Measurements from ENCODE around the gene ERI3. TPM values are rescaled to one million over a fixed set of nuclear protein-coding genes. Genes with fewer than 3 reads are reported as not detected.

Gene ERI3
- total and polyA plus RNA-seq, 2 of the 13 experiments (the other 11 are each of a cell fraction or from before 2014, with no cell fraction given): 35.6 to 35.9 TPM

DNA sequence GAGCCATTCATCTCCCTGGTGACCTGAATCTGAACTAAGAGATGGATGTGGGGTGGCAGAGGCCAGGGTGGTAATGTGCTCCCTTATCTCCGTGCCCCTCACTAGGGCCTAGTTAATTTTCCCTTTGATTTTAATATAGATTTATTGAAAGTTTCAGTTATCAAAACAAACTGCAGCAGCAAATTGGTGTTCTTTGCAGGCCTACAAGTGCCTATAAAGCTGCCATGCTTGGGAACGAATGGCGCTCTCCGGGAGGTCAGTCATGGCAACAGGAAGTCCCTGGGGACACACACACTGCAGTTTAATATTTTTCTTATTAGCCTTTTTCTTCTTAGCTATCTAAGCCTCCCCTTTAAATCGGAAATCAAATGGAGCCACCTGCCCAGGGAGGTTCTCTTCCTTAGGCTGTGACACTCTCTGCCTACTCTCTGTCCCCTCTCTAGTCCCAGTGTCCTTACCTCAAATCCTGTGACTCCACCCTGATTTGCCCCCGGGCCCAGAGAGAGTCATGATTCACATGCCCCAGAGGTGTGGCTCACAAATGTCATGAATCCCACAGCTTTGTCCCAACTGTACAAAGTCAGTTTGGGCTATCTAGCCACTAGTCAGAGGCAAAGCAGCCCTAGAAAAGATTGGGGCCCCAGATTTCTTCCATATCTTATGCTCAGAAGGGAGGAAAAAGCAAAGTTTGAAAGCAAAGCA, 4.3 kb upstream of the ERI3 start:
- Histone ChIP-seq H4K20me1 (ENCODE audit: insufficient read depth, low read length) (no peaks in the 10 kb centered on the region), H3K9me3 (ENCODE audit: low read length) (no peaks in the 10 kb centered on the region), H3K27ac (ENCODE audit: extremely low read length, insufficient read depth, low read length) (no peak overlapping the region), H3K79me2 (ENCODE audit: insufficient read depth, low read length) (no peaks in the 10 kb centered on the region), H3K4me3 (replicated peaks in 1 of 3; ENCODE audit: insufficient read depth in 1 of 3, low read depth in 2 of 3, low read length in 3 of 3) (no peak overlapping the region), H3K4me1 (ENCODE audit: insufficient read depth, low read length) (peaks cover 11% of the 10 kb centered on the region), H3K4me2 (ENCODE audit: low read depth, low read length) (no peak overlapping the region), H2AFZ (ENCODE audit: low read length) (no peak overlapping the region), H3K27me3 (ENCODE audit: control insufficient read depth in 1 of 2, insufficient read depth in 2 of 2, low read length in 2 of 2) (peaks cover 0 to 7% of the 10 kb centered on the region in 2 experiments; a peak in 2 of 5 replicates), H3K36me3 (replicated peaks in 1 of 2; ENCODE audit: control insufficient read depth in 1 of 2, insufficient read depth in 2 of 2, low read length in 2 of 2) (no peaks in the 10 kb centered on the region), H3K9ac (ENCODE audit: insufficient read depth, low read depth, low read length) (no peak overlapping the region)
- FAIRE-seq (no peak), ATAC-seq (no peak), DNase-seq (ENCODE audit: low spot score) (no peak)
- intact Hi-C loops (cut with micrococcal nuclease; ENCODE audit: unreplicated experiment): no loop called here
- 53% methylated on average over 6 of the region's 6 CpGs for WGBS (ENCODE audit: low lambda C conversion rate)
- in situ Hi-C loops (cut with HindIII; ENCODE audit: extremely low pct_ligation_motif_present, low pct_unique_long_range_greater_than_20kb): no loop called here
- ChIA-PET POLR2A (no interaction called here), CTCF (ENCODE audit: low intra/inter-chr PET ratio, low total read pairs) (no interaction called here)
- BruUV-seq (replicated peaks): no TSS peak
- no peak for TF ChIP-seq ZNF530 (CRISPR knock-in tag; IDR thresholded peaks at IDR 0.05; ENCODE audit: low read depth)
- no peak for TF ChIP-seq HDAC1 (CRISPR knock-in tag; IDR thresholded peaks at IDR 0.05)
- no peak for TF ChIP-seq ZNF230 (CRISPR knock-in tag; IDR thresholded peaks at IDR 0.05)
- TF ChIP-seq, protein P1, sequence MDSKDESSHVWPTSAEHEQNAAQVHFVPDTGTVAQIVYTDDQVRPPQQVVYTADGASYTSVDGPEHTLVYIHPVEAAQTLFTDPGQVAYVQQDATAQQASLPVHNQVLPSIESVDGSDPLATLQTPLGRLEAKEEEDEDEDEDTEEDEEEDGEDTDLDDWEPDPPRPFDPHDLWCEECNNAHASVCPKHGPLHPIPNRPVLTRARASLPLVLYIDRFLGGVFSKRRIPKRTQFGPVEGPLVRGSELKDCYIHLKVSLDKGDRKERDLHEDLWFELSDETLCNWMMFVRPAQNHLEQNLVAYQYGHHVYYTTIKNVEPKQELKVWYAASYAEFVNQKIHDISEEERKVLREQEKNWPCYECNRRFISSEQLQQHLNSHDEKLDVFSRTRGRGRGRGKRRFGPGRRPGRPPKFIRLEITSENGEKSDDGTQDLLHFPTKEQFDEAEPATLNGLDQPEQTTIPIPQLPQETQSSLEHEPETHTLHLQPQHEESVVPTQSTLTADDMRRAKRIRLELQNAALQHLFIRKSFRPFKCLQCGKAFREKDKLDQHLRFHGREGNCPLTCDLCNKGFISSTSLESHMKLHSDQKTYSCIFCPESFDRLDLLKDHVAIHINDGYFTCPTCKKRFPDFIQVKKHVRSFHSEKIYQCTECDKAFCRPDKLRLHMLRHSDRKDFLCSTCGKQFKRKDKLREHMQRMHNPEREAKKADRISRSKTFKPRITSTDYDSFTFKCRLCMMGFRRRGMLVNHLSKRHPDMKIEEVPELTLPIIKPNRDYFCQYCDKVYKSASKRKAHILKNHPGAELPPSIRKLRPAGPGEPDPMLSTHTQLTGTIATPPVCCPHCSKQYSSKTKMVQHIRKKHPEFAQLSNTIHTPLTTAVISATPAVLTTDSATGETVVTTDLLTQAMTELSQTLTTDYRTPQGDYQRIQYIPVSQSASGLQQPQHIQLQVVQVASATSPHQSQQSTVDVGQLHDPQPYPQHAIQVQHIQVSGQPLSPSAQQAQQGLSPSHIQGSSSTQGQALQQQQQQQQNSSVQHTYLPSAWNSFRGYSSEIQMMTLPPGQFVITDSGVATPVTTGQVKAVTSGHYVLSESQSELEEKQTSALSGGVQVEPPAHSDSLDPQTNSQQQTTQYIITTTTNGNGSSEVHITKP (CRISPR knock-in tag; IDR thresholded peaks at IDR 0.05; ENCODE audit: low read depth): no peak
- no peak for TF ChIP-seq BRCA1 (CRISPR knock-in tag; IDR thresholded peaks at IDR 0.05)
- TF ChIP-seq ZMYM2 (CRISPR knock-in tag; IDR thresholded peaks at IDR 0.05): no peak
- no peak for TF ChIP-seq DR1 (CRISPR knock-in tag; IDR thresholded peaks at IDR 0.05)
- no peak for TF ChIP-seq PITX1 (CRISPR knock-in tag; IDR thresholded peaks at IDR 0.05)
- TF ChIP-seq KDM5B (CRISPR knock-in tag; IDR thresholded peaks at IDR 0.05; ENCODE audit: borderline replicate concordance): no peak
- no peak for TF ChIP-seq ZNF335 (CRISPR knock-in tag; IDR thresholded peaks at IDR 0.05)
- TF ChIP-seq, protein P2, sequence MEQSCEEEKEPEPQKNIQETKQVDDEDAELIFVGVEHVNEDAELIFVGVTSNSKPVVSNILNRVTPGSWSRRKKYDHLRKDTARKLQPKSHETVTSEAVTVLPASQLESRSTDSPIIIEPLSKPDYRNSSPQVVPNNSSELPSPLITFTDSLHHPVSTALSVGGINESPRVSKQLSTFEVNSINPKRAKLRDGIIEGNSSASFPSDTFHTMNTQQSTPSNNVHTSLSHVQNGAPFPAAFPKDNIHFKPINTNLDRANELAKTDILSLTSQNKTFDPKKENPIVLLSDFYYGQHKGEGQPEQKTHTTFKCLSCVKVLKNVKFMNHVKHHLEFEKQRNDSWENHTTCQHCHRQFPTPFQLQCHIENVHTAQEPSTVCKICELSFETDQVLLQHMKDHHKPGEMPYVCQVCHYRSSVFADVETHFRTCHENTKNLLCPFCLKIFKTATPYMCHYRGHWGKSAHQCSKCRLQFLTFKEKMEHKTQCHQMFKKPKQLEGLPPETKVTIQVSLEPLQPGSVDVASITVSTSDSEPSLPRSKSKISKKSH (CRISPR knock-in tag; IDR thresholded peaks at IDR 0.05; ENCODE audit: borderline replicate concordance): no peak
- no peak for TF ChIP-seq SIN3A (IDR thresholded peaks at IDR 0.05; ENCODE audit: borderline replicate concordance, low read depth, low read length)
- no peak for TF ChIP-seq CBX2 (IDR thresholded peaks at IDR 0.05; ENCODE audit: low read depth, low read length)
- no peak for TF ChIP-seq CBX2 (CRISPR knock-in tag; IDR thresholded peaks at IDR 0.05; ENCODE audit: low read depth)
- TF ChIP-seq, protein P3, sequence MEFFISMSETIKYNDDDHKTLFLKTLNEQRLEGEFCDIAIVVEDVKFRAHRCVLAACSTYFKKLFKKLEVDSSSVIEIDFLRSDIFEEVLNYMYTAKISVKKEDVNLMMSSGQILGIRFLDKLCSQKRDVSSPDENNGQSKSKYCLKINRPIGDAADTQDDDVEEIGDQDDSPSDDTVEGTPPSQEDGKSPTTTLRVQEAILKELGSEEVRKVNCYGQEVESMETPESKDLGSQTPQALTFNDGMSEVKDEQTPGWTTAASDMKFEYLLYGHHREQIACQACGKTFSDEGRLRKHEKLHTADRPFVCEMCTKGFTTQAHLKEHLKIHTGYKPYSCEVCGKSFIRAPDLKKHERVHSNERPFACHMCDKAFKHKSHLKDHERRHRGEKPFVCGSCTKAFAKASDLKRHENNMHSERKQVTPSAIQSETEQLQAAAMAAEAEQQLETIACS (CRISPR knock-in tag; IDR thresholded peaks at IDR 0.05): no peak
- no peak for TF ChIP-seq ZFP90 (CRISPR knock-in tag; IDR thresholded peaks at IDR 0.05; ENCODE audit: borderline replicate concordance)
